Erythroblast (primary cell): ENCODE data around the gene SF3B3.

ENCODE experiments used
- GATA1 ChIP-seq: IDR thresholded peaks from 2 replicates; pipeline ENCODE4 v1.6.1; 2011; ENCODE audit warnings: low read depth, mild to moderate bottlenecking, control low read depth, low read length, moderate library complexity
- POLR2A ChIP-seq: IDR thresholded peaks from 2 replicates; pipeline ENCODE4 v1.6.1; 2011; ENCODE audit warnings: mild to moderate bottlenecking, low read length

DNA sequence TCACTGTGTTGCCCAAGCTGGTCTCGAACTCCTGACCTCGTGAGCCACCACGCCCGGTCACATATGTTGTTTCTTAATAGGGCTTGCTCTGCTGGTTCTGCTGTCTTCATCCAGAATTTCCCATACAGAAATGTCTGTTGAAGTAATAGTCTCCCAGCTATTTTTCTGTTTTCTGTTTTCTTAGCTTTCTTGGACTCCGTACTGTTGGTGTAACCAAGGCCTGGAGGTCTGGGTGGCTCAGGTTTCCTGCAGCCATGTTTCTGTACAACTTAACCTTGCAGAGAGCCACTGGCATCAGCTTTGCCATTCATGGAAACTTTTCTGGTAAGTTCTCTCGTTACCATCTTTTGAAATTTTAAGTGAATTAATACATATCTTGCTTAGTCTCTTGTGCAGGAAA lies 2.8 kb downstream of the SF3B3 start:
- TF ChIP-seq POLR2A (no peak), GATA1 (no peak)
